ENCODE data around the gene SLITRK3.

SLITRK3 gene

DNA sequence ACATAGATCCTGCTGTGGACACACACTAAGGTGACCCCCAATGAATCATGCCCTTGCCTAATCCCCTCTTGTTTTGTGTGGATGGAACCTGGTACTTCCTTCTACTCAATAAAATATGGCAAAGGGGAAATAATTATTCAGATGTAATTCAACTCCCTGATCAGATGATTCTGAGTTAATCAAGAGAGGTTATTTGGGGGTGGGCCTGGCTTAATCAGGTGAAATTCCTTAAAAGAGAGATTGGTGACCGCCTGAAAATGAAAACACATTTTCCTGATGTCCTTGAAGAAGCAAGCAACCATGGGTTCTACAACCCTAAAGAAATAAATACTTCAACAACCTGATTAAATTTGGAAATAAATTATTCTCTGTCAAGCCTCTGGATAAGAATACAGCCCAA lies 8.3 kb upstream of the SLITRK3 start:
- DNase-seq (ENCODE audit: extremely low read depth, insufficient read length): no peak
- TF ChIP-seq, protein P1, sequence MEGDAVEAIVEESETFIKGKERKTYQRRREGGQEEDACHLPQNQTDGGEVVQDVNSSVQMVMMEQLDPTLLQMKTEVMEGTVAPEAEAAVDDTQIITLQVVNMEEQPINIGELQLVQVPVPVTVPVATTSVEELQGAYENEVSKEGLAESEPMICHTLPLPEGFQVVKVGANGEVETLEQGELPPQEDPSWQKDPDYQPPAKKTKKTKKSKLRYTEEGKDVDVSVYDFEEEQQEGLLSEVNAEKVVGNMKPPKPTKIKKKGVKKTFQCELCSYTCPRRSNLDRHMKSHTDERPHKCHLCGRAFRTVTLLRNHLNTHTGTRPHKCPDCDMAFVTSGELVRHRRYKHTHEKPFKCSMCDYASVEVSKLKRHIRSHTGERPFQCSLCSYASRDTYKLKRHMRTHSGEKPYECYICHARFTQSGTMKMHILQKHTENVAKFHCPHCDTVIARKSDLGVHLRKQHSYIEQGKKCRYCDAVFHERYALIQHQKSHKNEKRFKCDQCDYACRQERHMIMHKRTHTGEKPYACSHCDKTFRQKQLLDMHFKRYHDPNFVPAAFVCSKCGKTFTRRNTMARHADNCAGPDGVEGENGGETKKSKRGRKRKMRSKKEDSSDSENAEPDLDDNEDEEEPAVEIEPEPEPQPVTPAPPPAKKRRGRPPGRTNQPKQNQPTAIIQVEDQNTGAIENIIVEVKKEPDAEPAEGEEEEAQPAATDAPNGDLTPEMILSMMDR (IDR thresholded peaks at IDR 0.05; ENCODE audit: insufficient read depth, low read length, poor library complexity, severe bottlenecking): no peak
- Histone ChIP-seq H3K4me3 (replicated peaks; ENCODE audit: low read depth, low read length) (no peak overlapping the region), H3K36me3 (ENCODE audit: control insufficient read depth, insufficient read depth, low read length) (no peaks in the 10 kb centered on the region), H3K27me3 (replicated peaks; ENCODE audit: control insufficient read depth, insufficient read depth, low read length) (no peaks in the 10 kb centered on the region)

DNA sequence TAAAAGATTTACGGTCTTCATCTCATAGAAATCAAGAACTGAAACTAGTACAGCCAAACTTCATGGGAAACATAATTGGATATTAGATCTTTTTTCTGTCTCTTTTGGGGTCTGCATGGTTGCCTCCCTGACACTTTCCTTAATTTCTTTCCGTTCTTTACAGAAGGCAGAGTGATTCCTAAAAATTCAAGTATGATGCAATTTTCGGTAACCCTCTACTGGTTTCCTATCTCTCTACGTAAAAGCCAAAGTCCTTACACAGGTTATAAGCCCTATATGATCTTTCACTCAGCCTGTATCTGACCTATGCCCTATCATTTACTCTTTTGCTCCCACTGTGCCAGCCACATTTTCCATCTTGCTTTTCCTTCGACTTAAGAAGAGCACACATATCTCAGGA lies 6.8 kb upstream of the SLITRK3 start:
- no peak overlapping the region for H3K4me3 ChIP-seq (replicated peaks; ENCODE audit: low read depth, low read length)

DNA sequence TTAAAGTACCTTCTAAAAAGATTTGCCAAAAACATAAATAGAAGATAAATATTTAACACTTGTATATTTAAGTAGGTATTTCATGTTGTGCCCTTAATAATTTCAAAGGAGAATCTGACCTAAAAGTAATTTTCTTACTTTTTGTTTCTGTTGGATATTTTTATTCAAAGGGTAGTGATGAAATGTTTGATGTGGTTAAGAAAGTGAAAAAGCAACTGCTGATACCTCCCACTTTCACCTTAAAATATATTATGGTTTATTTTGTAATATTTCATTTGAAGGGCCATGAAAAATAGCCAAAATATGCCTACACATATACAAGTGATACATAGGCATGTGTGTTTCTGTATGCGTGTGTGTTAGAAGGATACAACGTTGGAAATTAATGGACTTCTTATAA lies 5.8 kb upstream of the SLITRK3 start:
- H3K4me3 ChIP-seq (replicated peaks; ENCODE audit: low read depth, low read length): no peak overlapping the region
- no peak for DNase-seq (ENCODE audit: extremely low read depth, insufficient read length)
- H3K36me3 ChIP-seq (ENCODE audit: control insufficient read depth, insufficient read depth, low read length): no peaks in the 10 kb centered on the region
- TF ChIP-seq, protein P1 (IDR thresholded peaks at IDR 0.05; ENCODE audit: insufficient read depth, low read length, poor library complexity, severe bottlenecking): no peak
- no peaks in the 10 kb centered on the region for H3K27me3 ChIP-seq (replicated peaks; ENCODE audit: control insufficient read depth, insufficient read depth, low read length)

More for the DNA sequence above, 6.8 kb upstream of the SLITRK3 start:
- TF ChIP-seq, protein P1 (IDR thresholded peaks at IDR 0.05; ENCODE audit: insufficient read depth, low read length, poor library complexity, severe bottlenecking): no peak
- Histone ChIP-seq H3K27me3 (replicated peaks; ENCODE audit: control insufficient read depth, insufficient read depth, low read length) (no peaks in the 10 kb centered on the region), H3K36me3 (ENCODE audit: control insufficient read depth, insufficient read depth, low read length) (no peaks in the 10 kb centered on the region)
- DNase-seq (ENCODE audit: extremely low read depth, insufficient read length): no peak

DNA sequence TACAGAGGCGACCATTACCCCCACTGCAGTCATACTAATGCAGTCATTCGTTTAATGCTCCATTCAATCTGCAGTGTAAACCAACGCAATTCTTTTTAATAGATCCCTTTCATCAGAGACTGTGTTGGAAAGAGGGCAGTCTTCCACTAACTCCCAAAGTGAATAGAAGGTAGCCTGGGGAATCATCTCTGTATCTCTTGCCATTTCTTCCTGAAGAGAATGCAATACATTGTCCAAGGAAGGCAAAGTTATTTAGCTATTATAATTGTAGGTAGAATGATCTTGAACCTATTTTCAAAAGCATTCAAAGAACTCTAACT lies 1.3 kb upstream of the SLITRK3 start:
- no peak for DNase-seq (ENCODE audit: extremely low read depth, insufficient read length)
- peaks cover 2% of the 10 kb centered on the region; the same call in 1 of the 2 replicates for H3K27me3 ChIP-seq (replicated peaks; ENCODE audit: control insufficient read depth, insufficient read depth, low read length)
- TF ChIP-seq, protein P1 (IDR thresholded peaks at IDR 0.05; ENCODE audit: insufficient read depth, low read length, poor library complexity, severe bottlenecking): no peak
- no peaks in the 10 kb centered on the region for H3K36me3 ChIP-seq (ENCODE audit: control insufficient read depth, insufficient read depth, low read length)
- H3K4me3 ChIP-seq (replicated peaks; ENCODE audit: low read depth, low read length): no peak overlapping the region

DNA sequence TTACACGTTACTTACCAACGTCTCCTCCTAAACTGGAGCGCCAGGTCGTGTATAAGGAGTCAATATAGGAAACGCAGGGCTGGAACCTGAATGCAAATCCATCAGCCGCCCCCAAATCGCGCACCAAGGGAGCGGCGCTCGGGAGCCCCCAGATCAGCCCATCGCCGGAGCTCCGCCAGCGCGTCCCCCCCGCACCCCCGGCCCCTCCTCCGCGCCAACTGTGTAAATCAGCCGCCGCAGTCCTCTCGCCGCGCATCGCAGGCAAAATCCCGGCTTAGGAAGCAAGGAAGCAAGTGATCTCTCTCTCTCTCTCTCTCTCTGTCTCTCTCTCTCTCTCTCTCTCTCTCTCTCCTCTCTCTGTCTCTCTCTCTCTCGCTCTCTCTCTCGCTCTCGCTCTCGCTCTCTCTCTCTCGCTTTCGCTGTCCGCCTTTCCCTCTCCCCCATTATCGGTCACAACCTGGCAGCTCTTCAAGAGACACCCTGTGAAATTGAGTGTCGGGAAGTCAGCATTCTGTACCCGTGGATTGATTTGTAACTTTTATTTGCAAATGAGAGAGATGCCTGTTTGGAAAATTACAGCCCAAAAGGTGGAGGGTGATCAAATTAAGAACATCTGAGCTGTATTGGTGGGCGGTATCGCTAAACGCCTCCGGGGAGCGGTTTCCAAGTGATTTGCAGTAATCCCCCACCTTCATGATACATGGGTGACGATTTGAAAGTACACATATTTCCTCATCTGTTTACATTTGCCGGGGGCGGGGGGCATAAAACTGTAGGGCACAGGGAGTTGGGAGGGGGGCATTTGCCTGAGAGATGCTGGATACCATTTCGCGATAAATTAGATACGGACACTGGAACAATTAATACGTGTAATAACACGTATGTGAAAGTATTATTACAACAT lies 645 bp upstream of the SLITRK3 start:
- TF ChIP-seq, protein P1 (IDR thresholded peaks at IDR 0.05; ENCODE audit: insufficient read depth, low read length, poor library complexity, severe bottlenecking): no peak
- H3K27me3 ChIP-seq (replicated peaks; ENCODE audit: control insufficient read depth, insufficient read depth, low read length): peaks cover 2% of the 10 kb centered on the region; the same call in 1 of the 2 replicates
- no peak overlapping the region for H3K4me3 ChIP-seq (replicated peaks; ENCODE audit: low read depth, low read length)
- no peak for DNase-seq (ENCODE audit: extremely low read depth, insufficient read length)
- H3K36me3 ChIP-seq (ENCODE audit: control insufficient read depth, insufficient read depth, low read length): no peaks in the 10 kb centered on the region

Measured in GM06990 (cell line).